Measurements from ENCODE around the gene PRSS36. TPM values are rescaled to one million over a fixed set of nuclear protein-coding genes. Genes with fewer than 3 reads are reported as not detected.
"Not testable (repeated sequence)": the region's sequence is repeated elsewhere in the genome, so short reads cannot be mapped to it uniquely, and the experiment has no call there.

PRSS36 gene
- 2.0 TPM for polyA plus RNA-seq
- long read RNA-seq, donor 1: 0 reads
- long read RNA-seq, donor 2, partial matches to known transcripts: 544 of 567 reads
- long read RNA-seq, donor 2, other reads (novel, unspliced or antisense): 23 of 567 reads
- long read RNA-seq, donor 3: 0 reads
- long read RNA-seq, donor 4: 0 reads
- long read RNA-seq, donor 5: 0 reads
- long read RNA-seq, donor 6: 0 reads
- long read RNA-seq, donor 7: 0 reads
- long read RNA-seq, donor 8: 0 reads
- long read RNA-seq, donor 9: 0 reads
- long read RNA-seq, donor 10: 0 reads
- long read RNA-seq, donor 11: 0 reads

GRCh38 chr16:31149894-31150890 lies at the start of gene PRSS36:
Gene PRSS36 (minus strand): TSS chr16:31150066. CDS start chr16:31150035, 31 bp downstream.
- H3K36me3 ChIP-seq (ENCODE audit: control insufficient read depth, insufficient read depth, low read length): no peaks in the 10 kb centered on the region
- no peaks in the 10 kb centered on the region for H3K9me3 ChIP-seq (ENCODE audit: control insufficient read depth, low read depth, low read length)
- H3K27ac ChIP-seq (ENCODE audit: low read length): no peak within 1 kb of the TSS
- peaks cover 17% of the 10 kb centered on the region for H3K27me3 ChIP-seq (ENCODE audit: control insufficient read depth, insufficient read depth, low read length)
- no peak for DNase-seq
- no peak within 1 kb of the TSS for H3K4me3 ChIP-seq (ENCODE audit: low read length)
- no CpG with 5 or more reads among the region's 11 CpGs for WGBS (ENCODE audit: insufficient coverage, low lambda C conversion rate)
- H3K4me1 ChIP-seq (ENCODE audit: control insufficient read depth, insufficient read depth, low read length): peaks cover 8% of the 10 kb centered on the region

- WGBS (ENCODE audit: insufficient coverage, low lambda C conversion rate): no CpG with 5 or more reads among the region's 5 CpGs
- Histone ChIP-seq H3K9me3 (ENCODE audit: control insufficient read depth, low read depth, low read length) (no peaks in the 10 kb centered on the region), H3K36me3 (ENCODE audit: control insufficient read depth, insufficient read depth, low read length) (peaks cover 33% of the 10 kb centered on the region), H3K4me3 (ENCODE audit: low read length) (no peak overlapping the region), H3K27me3 (ENCODE audit: control insufficient read depth, insufficient read depth, low read length) (no peaks in the 10 kb centered on the region), H3K4me1 (ENCODE audit: control insufficient read depth, insufficient read depth, low read length) (peaks cover 22% of the 10 kb centered on the region), H3K27ac (ENCODE audit: low read length) (no peak overlapping the region)
- no peak for DNase-seq
These were observed 49.7 kb upstream of the PRSS36 start for GRCh38 chr16:31199430-31200041.

- Histone ChIP-seq H3K36me3 (ENCODE audit: control insufficient read depth, insufficient read depth, low read length) (peaks cover 44% of the 10 kb centered on the region), H3K4me3 (ENCODE audit: low read length) (no peak overlapping the region), H3K27me3 (ENCODE audit: control insufficient read depth, insufficient read depth, low read length) (no peaks in the 10 kb centered on the region), H3K4me1 (ENCODE audit: control insufficient read depth, insufficient read depth, low read length) (peaks cover 22% of the 10 kb centered on the region), H3K27ac (ENCODE audit: low read length) (no peak overlapping the region), H3K9me3 (ENCODE audit: control insufficient read depth, low read depth, low read length) (no peaks in the 10 kb centered on the region)
- 100% methylated on average over 1 of the region's 7 CpGs for WGBS (ENCODE audit: insufficient coverage, low lambda C conversion rate)
- no peak for DNase-seq
These were observed 48.5 kb upstream of the PRSS36 start for GRCh38 chr16:31198207-31198882.

- H3K27ac ChIP-seq (ENCODE audit: low read length): no peak overlapping the region
- WGBS (ENCODE audit: insufficient coverage, low lambda C conversion rate): 100% methylated on average over 2 of the region's 17 CpGs
- H3K4me3 ChIP-seq (ENCODE audit: low read length): no peak overlapping the region
- H3K36me3 ChIP-seq (ENCODE audit: control insufficient read depth, insufficient read depth, low read length): peaks cover 63% of the 10 kb centered on the region
- H3K9me3 ChIP-seq (ENCODE audit: control insufficient read depth, low read depth, low read length): no peaks in the 10 kb centered on the region
- no peak for DNase-seq
- no peaks in the 10 kb centered on the region for H3K27me3 ChIP-seq (ENCODE audit: control insufficient read depth, insufficient read depth, low read length)
- H3K4me1 ChIP-seq (ENCODE audit: control insufficient read depth, insufficient read depth, low read length): peaks cover 16% of the 10 kb centered on the region
These were observed 46.6 kb upstream of the PRSS36 start for GRCh38 chr16:31196324-31197088.

- not testable (repeated sequence) for H3K27me3 ChIP-seq (ENCODE audit: control insufficient read depth, insufficient read depth, low read length); DNase-seq; H3K27ac ChIP-seq (ENCODE audit: low read length); H3K9me3 ChIP-seq (ENCODE audit: control insufficient read depth, low read depth, low read length); H3K4me3 ChIP-seq (ENCODE audit: low read length)
- WGBS (ENCODE audit: insufficient coverage, low lambda C conversion rate): no CpG with 5 or more reads among the region's 11 CpGs
- Histone ChIP-seq H3K36me3 (ENCODE audit: control insufficient read depth, insufficient read depth, low read length) (peaks cover 69% of the 10 kb centered on the region), H3K4me1 (ENCODE audit: control insufficient read depth, insufficient read depth, low read length) (peaks cover 10% of the 10 kb centered on the region)
These were observed 46.0 kb upstream of the PRSS36 start for GRCh38 chr16:31195861-31196260.

- no peak overlapping the region for H3K4me3 ChIP-seq (ENCODE audit: low read length)
- peaks cover 79% of the 10 kb centered on the region for H3K36me3 ChIP-seq (ENCODE audit: control insufficient read depth, insufficient read depth, low read length)
- no peaks in the 10 kb centered on the region for H3K27me3 ChIP-seq (ENCODE audit: control insufficient read depth, insufficient read depth, low read length)
- H3K27ac ChIP-seq (ENCODE audit: low read length): no peak overlapping the region
- peaks cover 1% of the 10 kb centered on the region for H3K4me1 ChIP-seq (ENCODE audit: control insufficient read depth, insufficient read depth, low read length)
- no peaks in the 10 kb centered on the region for H3K9me3 ChIP-seq (ENCODE audit: control insufficient read depth, low read depth, low read length)
- 100% methylated on average over 2 of the region's 7 CpGs for WGBS (ENCODE audit: insufficient coverage, low lambda C conversion rate)
- DNase-seq: no peak
These were observed 45.0 kb upstream of the PRSS36 start for GRCh38 chr16:31194898-31195297.

- peaks cover 85% of the 10 kb centered on the region for H3K36me3 ChIP-seq (ENCODE audit: control insufficient read depth, insufficient read depth, low read length)
- H3K27ac ChIP-seq (ENCODE audit: low read length): no peak overlapping the region
- no peak for DNase-seq
- WGBS (ENCODE audit: insufficient coverage, low lambda C conversion rate): no CpG with 5 or more reads among the region's 2 CpGs
- H3K4me1 ChIP-seq (ENCODE audit: control insufficient read depth, insufficient read depth, low read length): no peaks in the 10 kb centered on the region
- no peaks in the 10 kb centered on the region for H3K9me3 ChIP-seq (ENCODE audit: control insufficient read depth, low read depth, low read length)
- H3K4me3 ChIP-seq (ENCODE audit: low read length): no peak overlapping the region
- H3K27me3 ChIP-seq (ENCODE audit: control insufficient read depth, insufficient read depth, low read length): no peaks in the 10 kb centered on the region
These were observed 44.0 kb upstream of the PRSS36 start for GRCh38 chr16:31193874-31194273.

- no peak for DNase-seq
- WGBS (ENCODE audit: insufficient coverage, low lambda C conversion rate): 100% methylated on average over 1 of the region's 16 CpGs
- Histone ChIP-seq H3K27me3 (ENCODE audit: control insufficient read depth, insufficient read depth, low read length) (no peaks in the 10 kb centered on the region), H3K9me3 (ENCODE audit: control insufficient read depth, low read depth, low read length) (no peaks in the 10 kb centered on the region), H3K4me1 (ENCODE audit: control insufficient read depth, insufficient read depth, low read length) (no peaks in the 10 kb centered on the region), H3K4me3 (ENCODE audit: low read length) (no peak overlapping the region), H3K27ac (ENCODE audit: low read length) (no peak overlapping the region), H3K36me3 (ENCODE audit: control insufficient read depth, insufficient read depth, low read length) (peaks cover 89% of the 10 kb centered on the region)
These were observed 43.2 kb upstream of the PRSS36 start for GRCh38 chr16:31192856-31193642.

Data from large intestine (tissue), 12 donors.